ENCODE measurements around the gene ZNF638. TPM values are rescaled to one million over a fixed set of nuclear protein-coding genes. Genes with fewer than 3 reads are reported as not detected.

Gene ZNF638
- total and polyA plus RNA-seq, 9 of the 15 experiments (the other 6 are each of a cell fraction or from before 2014, with no cell fraction given), result 53.3 to 165 (median 98.8) TPM

- BruUV-seq (replicated peaks), result no TSS peak
- peaks cover 2 to 6% of the 10 kb centered on the region in 2 experiments; a peak in 3 of 5 replicates for H3K4me1 ChIP-seq (replicated peaks in 1 of 2; ENCODE audit: control insufficient read depth in 2 of 2, insufficient read depth in 2 of 2, low read length in 2 of 2)
- H3K9ac ChIP-seq (ENCODE audit: insufficient read depth in 1 of 2, low read depth in 2 of 2, low read length in 2 of 2), result no peak overlapping the region
- intact Hi-C loops (cut with micrococcal nuclease) (no loop called here), in situ Hi-C loops (cut with MboI) (no loop called here)
- 24% methylated on average over 1 of the region's 1 CpG for WGBS (ENCODE audit: insufficient coverage, low coverage, missing lambda C conversion rate)
- H2AFZ ChIP-seq (ENCODE audit: low read depth, low read length), result no peak overlapping the region
- ATAC-seq (no peak), FAIRE-seq (no peak), DNase-seq (ENCODE audit: extremely low read depth in 1 of 4, low spot score in 3 of 4) (no peak)
- no peaks in the 10 kb centered on the region for H3K9me3 ChIP-seq (replicated peaks; ENCODE audit: control insufficient read depth, insufficient read depth, low read depth, low read length)
- no peak overlapping the region for H3K4me2 ChIP-seq (ENCODE audit: insufficient read depth, low read length)
- H3K36me3 ChIP-seq (ENCODE audit: control insufficient read depth, insufficient read depth, low read length), result no peaks in the 10 kb centered on the region
- no peak overlapping the region for H3K4me3 ChIP-seq
- TF ChIP-seq THRAP3 (IDR thresholded peaks at IDR 0.05; ENCODE audit: borderline replicate concordance), result no peak
- TF ChIP-seq ZNF232 (CRISPR knock-in tag; IDR thresholded peaks at IDR 0.05), result no peak
- TF ChIP-seq HES1 (IDR thresholded peaks at IDR 0.05; ENCODE audit: low read depth), result no peak
- no peak for TF ChIP-seq CHD2 (IDR thresholded peaks at IDR 0.05; ENCODE audit: low read depth, low read length)
- no peak for TF ChIP-seq CREBBP (IDR thresholded peaks at IDR 0.05; ENCODE audit: low read depth, low read length)
- TF ChIP-seq HMG20B (CRISPR knock-in tag; IDR thresholded peaks at IDR 0.05), result no peak
- no peak for TF ChIP-seq BDP1 (IDR thresholded peaks at IDR 0.05; ENCODE audit: insufficient read depth, insufficient read length)
- TF ChIP-seq EHMT2 (IDR thresholded peaks at IDR 0.05), result no peak
- no peak for TF ChIP-seq FOXO4 (CRISPR knock-in tag; IDR thresholded peaks at IDR 0.05)
- TF ChIP-seq ZNF197 (CRISPR knock-in tag; IDR thresholded peaks at IDR 0.05; ENCODE audit: low read depth), result no peak
- TF ChIP-seq TAF1 (IDR thresholded peaks at IDR 0.05; ENCODE audit: control insufficient read depth, extremely low read depth, insufficient read depth, low read length, severe bottlenecking), result no peak
- no peaks in the 10 kb centered on the region for H3K79me2 ChIP-seq (ENCODE audit: control insufficient read depth, insufficient read depth, low read length)
- peaks cover 10 to 18% of the 10 kb centered on the region in 2 experiments; a peak in 3 of 5 replicates for H3K27me3 ChIP-seq (ENCODE audit: control insufficient read depth in 2 of 2, insufficient read depth in 2 of 2, low read length in 2 of 2)
- ChIA-PET POLR2A (no interaction called here), CTCF (ENCODE audit: low intra/inter-chr PET ratio) (no interaction called here)
- H3K9me1 ChIP-seq (ENCODE audit: control insufficient read depth, insufficient read depth, low read length), result no peaks in the 10 kb centered on the region
- no peak overlapping the region for H3K27ac ChIP-seq (ENCODE audit: extremely low read depth, low read depth, low read length)
- no peaks in the 10 kb centered on the region for H4K20me1 ChIP-seq (replicated peaks; ENCODE audit: control insufficient read depth, insufficient read depth, low read length)
These were observed 139.7 kb downstream of the ZNF638 start for GRCh38 chr2:71471276-71471675.

All from K562 (cell line).